IPS-15b (cell line): ENCODE results near the gene SDS.

Experiments used
- H3K27me3 ChIP-seq: one replicate; pipeline ENCODE4 v1.6.1; 2013; ENCODE audit warnings: low read length; ENCODE audit not compliant: control insufficient read depth, insufficient read depth
- H3K36me3 ChIP-seq: one replicate; pipeline ENCODE4 v1.6.1; 2013; ENCODE audit warnings: low read length; ENCODE audit not compliant: control insufficient read depth, insufficient read depth
- H3K4me1 ChIP-seq: one replicate; pipeline ENCODE4 v1.6.1; 2013; ENCODE audit warnings: mild to moderate bottlenecking, low read length; ENCODE audit not compliant: control insufficient read depth, insufficient read depth
- H3K4me3 ChIP-seq: one replicate; pipeline ENCODE4 v1.5.1; 2013; ENCODE audit warnings: low read depth, low read length
- H3K9ac ChIP-seq: one replicate; pipeline ENCODE4 v1.6.1; 2013; ENCODE audit warnings: low read depth, mild to moderate bottlenecking, low read length
- H3K9me3 ChIP-seq: one replicate; pipeline ENCODE4 v1.6.1; 2013; ENCODE audit warnings: mild to moderate bottlenecking, low read length; ENCODE audit not compliant: control insufficient read depth, insufficient read depth

Gene SDS, protein sequence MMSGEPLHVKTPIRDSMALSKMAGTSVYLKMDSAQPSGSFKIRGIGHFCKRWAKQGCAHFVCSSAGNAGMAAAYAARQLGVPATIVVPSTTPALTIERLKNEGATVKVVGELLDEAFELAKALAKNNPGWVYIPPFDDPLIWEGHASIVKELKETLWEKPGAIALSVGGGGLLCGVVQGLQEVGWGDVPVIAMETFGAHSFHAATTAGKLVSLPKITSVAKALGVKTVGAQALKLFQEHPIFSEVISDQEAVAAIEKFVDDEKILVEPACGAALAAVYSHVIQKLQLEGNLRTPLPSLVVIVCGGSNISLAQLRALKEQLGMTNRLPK

DNA sequence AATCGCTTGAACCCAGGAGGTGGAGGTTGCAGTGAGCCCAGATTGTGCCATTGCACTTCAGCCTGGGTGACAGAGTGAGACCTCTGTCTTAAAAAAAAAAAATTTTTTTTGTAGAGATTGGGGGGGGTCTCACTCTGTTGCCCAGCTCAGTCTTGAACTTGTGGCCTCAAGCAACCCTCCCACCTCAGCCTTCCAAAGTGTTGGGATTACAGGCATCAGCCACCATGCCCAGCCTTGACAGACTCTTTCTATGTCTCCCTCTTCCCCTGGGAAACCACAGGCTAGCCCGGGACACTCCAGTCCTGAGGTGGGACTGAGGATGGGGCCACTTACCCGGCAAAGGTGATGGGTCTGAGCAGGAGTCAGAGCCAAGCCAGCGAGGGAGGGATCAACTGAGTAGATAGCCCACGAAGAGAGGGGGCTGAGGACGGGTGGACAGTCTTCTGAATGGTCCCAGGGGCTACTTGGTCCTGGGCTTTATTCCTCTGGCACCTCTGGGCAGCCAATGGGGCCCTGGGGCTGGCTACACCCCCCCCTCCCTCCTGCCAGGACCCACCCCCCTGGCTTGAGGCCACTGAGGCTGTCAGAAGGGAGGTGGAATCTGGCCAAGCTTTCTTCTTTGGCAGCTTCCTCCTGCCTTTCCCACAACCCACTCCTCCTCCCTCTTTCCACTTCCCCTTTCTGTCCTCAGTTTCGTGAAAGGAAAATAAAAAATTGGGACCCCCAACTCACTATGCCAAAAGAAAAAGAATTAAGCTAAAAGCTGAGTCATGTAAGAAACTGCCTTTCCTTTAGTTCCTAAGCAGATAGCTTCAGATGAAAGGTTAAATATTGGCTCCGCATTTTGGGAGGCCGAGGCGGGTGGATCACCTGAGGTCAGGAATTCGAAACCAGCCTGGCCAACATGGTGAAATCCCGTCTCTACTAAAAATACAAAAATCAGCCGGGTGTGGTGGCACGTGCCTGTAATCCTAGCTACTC lies at the start of gene SDS:
TSS of gene SDS (minus strand) at position 453 of the 981 bp plus-strand sequence. CDS start 4,179 bp downstream, outside the sequence.
- no peaks in the 10 kb centered on the region for H3K9me3 ChIP-seq
- no peaks in the 10 kb centered on the region for H3K36me3 ChIP-seq
- H3K4me3 ChIP-seq, result no peak within 1 kb of the TSS
- H3K9ac ChIP-seq, result no peak within 1 kb of the TSS
- H3K27me3 ChIP-seq, result no peaks in the 10 kb centered on the region
- H3K4me1 ChIP-seq, result peaks cover 4% of the 10 kb centered on the region

DNA sequence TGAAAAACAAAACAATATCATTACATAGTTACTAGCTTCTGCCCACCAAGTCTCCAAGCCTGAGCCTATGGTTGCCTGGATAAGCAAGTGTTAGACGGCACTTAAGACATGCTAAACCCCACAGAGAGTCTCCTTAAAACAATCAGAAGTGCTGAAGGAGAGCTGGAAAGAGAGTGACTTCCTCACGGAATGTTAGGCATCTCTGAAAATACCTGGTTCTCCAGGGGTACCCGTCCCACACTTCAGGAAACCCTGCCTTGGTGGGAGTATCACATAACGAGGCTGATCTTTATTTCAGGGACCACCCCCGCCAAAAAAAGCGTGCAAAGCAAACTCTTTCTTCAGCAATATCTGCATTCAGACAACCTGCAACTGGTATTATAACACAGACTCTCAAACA lies 49.6 kb upstream of the SDS start:
- no peak overlapping the region for H3K9ac ChIP-seq
- no peaks in the 10 kb centered on the region for H3K4me1 ChIP-seq
- H3K9me3 ChIP-seq, result no peaks in the 10 kb centered on the region
- H3K27me3 ChIP-seq, result peaks cover 4% of the 10 kb centered on the region
- H3K4me3 ChIP-seq, result no peak overlapping the region
- H3K36me3 ChIP-seq, result no peaks in the 10 kb centered on the region

DNA sequence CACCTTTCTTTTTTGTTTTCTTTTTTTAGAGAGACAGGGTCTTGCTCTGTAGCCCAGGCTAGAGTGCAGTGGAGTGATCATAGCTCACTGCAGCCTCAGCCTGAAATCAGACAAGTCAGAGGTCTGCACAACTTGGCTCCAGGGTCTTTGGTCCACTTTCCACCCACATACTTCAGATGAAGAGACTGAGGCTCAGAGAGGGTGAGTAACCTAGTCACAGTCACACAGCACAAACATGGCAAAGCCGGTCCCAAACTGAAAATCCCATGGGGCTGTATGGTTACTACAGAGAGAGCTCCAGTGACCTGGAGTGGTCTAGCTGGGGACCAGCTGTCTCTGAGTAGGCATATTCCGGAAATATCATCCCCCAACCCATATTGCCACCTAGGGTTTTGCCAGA lies 48.8 kb upstream of the SDS start:
- H3K27me3 ChIP-seq, result no peaks in the 10 kb centered on the region
- H3K9me3 ChIP-seq, result no peaks in the 10 kb centered on the region
- no peak overlapping the region for H3K9ac ChIP-seq
- no peaks in the 10 kb centered on the region for H3K36me3 ChIP-seq
- H3K4me1 ChIP-seq, result no peaks in the 10 kb centered on the region
- H3K4me3 ChIP-seq, result no peak overlapping the region

DNA sequence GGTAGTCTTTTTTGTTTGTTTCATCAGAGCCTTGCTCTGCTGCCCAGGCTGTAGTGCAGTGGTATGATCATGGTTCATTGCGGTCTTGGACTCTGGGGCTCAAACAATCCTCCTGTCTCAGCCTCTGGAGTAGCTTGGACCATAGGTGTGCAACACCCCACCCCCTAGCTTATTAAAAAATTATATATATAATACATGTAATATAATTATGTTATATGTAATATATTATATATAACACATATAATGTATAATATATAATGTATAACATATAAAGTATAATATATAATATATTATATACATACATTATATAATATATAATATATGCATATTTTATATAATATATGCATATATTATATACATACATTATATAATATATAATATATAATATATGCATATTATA lies 46.2 kb upstream of the SDS start:
- Histone ChIP-seq H3K4me1 (no peaks in the 10 kb centered on the region), H3K36me3 (no peaks in the 10 kb centered on the region), H3K9me3 (no peaks in the 10 kb centered on the region), H3K27me3 (no peaks in the 10 kb centered on the region), H3K4me3 (no peak overlapping the region), H3K9ac (no peak overlapping the region)

DNA sequence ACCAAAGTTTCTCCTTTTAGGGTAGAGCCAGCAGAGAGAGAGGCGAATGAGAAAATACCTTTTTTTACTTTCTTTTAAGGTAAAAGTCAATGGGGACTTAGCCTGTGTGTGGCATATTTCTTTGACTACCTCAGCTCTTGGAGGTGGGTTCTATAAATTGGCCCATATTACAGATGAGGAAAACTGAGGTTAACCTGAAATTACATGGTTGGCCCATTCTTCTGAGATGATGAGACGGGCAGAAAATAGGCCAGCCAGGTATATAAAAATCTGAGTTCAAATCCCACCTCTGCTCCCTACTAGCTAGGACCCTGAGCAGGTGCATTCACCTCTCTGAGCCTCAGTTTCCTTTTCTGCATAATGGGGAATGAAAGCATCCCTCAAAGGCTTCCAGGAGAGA lies 45.6 kb upstream of the SDS start:
- Histone ChIP-seq H3K9me3 (no peaks in the 10 kb centered on the region), H3K27me3 (no peaks in the 10 kb centered on the region), H3K4me1 (no peaks in the 10 kb centered on the region), H3K4me3 (no peak overlapping the region), H3K36me3 (no peaks in the 10 kb centered on the region), H3K9ac (no peak overlapping the region)

DNA sequence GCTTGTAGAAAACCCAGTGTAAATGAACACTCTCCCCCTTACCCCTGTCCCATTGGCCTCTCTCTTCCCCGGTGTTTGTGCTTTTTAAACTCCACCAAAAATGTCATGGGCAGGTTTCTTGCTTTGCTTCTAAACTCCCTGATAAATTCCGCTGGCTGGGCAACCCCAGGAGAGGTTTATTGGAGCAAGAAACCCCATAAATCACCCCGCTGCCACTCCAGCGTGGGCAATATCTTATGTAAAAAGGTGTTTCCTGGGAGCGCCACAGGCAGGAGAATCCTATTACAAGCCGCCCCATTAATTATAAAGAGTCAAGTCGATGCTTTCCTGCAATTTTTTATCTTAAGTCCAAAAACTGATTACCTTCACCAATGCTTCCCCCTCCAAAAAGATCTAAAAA lies 45.2 kb upstream of the SDS start:
- Histone ChIP-seq H3K9me3 (no peaks in the 10 kb centered on the region), H3K36me3 (no peaks in the 10 kb centered on the region), H3K4me1 (no peaks in the 10 kb centered on the region), H3K27me3 (no peaks in the 10 kb centered on the region), H3K9ac (no peak overlapping the region), H3K4me3 (no peak overlapping the region)

DNA sequence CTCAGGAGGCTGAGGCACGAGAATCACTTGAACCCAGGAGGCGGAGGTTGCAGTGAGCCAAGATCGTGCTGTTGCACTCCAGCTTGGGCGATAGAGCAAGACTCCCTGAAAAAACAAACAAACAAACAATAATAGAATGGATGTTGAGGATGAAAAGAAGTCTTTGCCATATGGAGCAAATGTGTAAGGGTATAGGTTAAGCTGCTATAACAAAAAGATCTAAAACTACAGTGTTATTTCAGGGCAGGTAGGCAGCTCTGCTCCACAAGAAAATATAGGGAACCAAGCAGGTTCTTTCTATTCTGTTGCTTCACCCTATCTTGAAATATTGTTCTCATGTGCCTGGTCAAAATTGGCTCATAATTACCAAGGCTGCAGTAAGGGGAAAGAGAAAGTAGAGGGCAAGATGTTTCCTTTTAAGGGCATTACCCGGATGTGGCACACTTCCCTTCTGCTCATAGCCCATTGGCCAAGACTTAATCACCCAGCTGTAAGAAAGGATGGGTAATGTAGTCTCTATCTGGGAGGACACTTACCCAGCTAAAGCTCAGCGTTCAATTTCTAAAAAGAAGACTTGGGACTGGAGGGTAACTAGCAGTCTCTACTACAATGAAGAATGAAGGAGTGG lies 42.0 kb upstream of the SDS start:
- Histone ChIP-seq H3K4me1 (no peaks in the 10 kb centered on the region), H3K27me3 (no peaks in the 10 kb centered on the region), H3K9ac (no peak overlapping the region), H3K4me3 (no peak overlapping the region), H3K36me3 (no peaks in the 10 kb centered on the region), H3K9me3 (no peaks in the 10 kb centered on the region)

DNA sequence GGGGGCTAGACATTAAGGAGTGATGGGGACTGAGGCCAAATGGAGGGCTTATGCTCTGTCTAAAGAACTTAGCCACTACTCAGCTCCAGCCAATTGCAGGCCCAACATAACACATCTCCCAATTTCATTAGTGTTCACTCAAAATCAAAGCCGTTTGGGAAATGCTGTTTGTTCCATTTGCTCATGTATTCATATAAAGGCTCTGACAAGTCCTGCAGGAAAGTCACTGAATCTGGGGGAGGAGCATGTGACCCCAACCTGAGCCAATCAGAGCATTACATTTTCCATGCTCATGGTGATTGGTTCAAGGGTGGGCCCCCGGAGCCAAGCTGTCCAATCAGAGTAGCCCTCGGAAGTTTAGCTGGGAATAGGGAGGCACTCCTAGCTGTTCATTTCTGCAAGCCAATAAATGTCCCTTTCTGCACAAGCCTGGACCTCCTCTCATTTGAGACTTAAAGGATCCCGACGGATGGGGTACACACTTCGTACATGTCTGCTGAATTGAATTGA lies 39.4 kb upstream of the SDS start:
- Histone ChIP-seq H3K4me1 (no peaks in the 10 kb centered on the region), H3K27me3 (no peaks in the 10 kb centered on the region), H3K36me3 (no peaks in the 10 kb centered on the region), H3K4me3 (no peak overlapping the region), H3K9ac (no peak overlapping the region), H3K9me3 (no peaks in the 10 kb centered on the region)

DNA sequence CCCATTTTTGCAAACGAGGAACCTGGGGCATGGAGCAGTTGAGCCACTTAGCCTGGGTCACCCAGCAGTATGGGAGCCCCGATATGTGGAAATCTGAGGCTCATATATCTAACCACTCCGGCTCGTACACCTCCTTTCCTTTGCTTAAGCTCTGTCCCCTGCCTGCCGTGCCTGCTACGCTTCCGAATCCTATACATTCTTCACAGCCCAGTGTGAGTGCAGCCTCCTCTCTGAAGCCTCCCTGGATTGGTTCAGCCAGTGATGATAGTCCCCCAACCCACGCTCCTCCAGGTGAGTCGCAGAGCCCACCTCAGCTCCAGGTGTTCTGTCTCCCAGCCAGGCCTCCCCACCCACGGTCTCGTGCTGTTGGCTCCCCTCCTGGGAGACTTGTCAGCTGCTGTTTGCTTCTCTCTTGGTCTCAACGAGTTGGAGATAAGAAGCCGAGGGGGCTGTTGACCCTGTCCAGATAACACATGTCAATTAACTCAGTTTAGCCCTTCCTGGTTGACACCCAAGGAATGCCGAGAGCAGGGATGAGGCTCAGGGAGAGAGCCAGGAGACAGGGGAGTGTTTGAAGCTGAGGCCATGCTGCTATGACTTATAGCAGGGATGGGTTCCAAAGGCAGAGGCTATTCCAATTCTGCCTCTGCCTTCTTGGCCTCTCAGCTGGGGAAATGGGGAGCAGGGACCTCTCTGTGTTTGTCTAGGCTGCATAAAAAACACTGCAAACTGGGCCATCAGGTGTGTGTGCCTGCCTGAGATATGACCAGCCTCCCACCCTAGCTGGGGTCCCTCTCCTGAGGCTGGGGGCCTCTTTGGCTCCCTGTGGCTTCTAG lies 37.5 kb upstream of the SDS start:
- Histone ChIP-seq H3K9me3 (no peaks in the 10 kb centered on the region), H3K4me3 (no peak overlapping the region), H3K27me3 (no peaks in the 10 kb centered on the region), H3K9ac (no peak overlapping the region), H3K36me3 (no peaks in the 10 kb centered on the region), H3K4me1 (no peaks in the 10 kb centered on the region)

DNA sequence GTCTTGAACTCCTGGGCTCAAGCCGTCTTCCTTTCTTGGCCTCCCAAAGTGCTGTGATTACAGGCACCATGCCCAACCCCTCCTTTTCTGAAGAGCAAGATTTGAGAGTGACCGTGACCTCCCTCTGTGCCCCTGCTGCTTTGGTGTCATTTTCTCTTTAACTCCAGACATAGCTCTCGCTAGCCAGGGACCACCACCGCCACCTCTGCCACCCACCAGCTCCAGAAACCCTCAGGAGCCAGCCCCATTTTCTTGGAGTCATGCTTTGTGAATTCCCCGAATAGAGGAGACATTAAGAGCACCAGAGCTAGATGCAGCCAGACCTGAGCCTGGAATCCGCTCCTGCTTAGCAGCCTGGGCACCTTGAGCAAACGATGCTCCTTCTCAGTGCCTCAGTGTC lies 36.6 kb upstream of the SDS start:
- H3K9ac ChIP-seq, result no peak overlapping the region
- no peaks in the 10 kb centered on the region for H3K27me3 ChIP-seq
- no peaks in the 10 kb centered on the region for H3K4me1 ChIP-seq
- no peaks in the 10 kb centered on the region for H3K36me3 ChIP-seq
- H3K4me3 ChIP-seq, result no peak overlapping the region
- no peaks in the 10 kb centered on the region for H3K9me3 ChIP-seq

DNA sequence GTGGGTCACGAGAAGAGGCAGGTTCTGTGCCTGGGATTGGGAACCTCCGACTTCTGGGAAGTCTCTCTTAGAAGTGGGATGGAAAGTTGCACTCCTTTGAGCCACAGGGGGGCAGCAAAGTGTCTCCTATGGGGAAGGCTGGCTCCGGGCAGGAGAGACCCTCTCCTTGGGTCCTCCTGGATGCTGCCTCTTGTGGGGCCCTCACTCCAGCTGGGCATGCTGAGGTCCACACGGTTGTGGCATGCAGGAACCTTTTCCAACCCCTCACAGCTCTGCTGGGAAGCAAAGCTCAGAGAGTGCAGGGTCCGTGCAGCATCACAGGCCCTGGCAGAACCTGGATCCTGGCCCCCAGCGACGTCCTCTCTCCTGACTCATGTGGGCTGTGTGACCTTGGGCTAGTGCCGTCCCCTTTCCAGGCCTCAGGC lies 35.9 kb upstream of the SDS start:
- Histone ChIP-seq H3K9ac (no peak overlapping the region), H3K4me1 (no peaks in the 10 kb centered on the region), H3K9me3 (no peaks in the 10 kb centered on the region), H3K4me3 (no peak overlapping the region), H3K27me3 (no peaks in the 10 kb centered on the region), H3K36me3 (no peaks in the 10 kb centered on the region)
